ENCODE measurements around the gene NT5DC1.
A peak's percentile ranks its signal among the peaks of the same experiment; 100 is the strongest.

The NT5DC1 gene

GRCh38 chr6:116101302-116101718, 657 bp downstream of the NT5DC1 start:
- H3K9me3 ChIP-seq (ENCODE audit: control insufficient read depth, insufficient read depth, low read depth, low read length): no peaks in the 10 kb centered on the region
- POLR2A ChIA-PET: interaction anchor here (0.6 to 1.9 kb wide), 8 partner anchors 11 to 470 kb away, joined by 3 to 10 read pairs (median 6); partner anchors contain the start of genes FRK and RWDD1
- no peak for TF ChIP-seq ZNF561 (tag by site-specific recombination; IDR thresholded peaks at IDR 0.05; ENCODE audit: borderline replicate concordance)
- TF ChIP-seq PRDM1 (tag by site-specific recombination; IDR thresholded peaks at IDR 0.05): peak; percentile 25; the same call in 1 of the 2 replicates
- TF ChIP-seq ZNF174 (tag by site-specific recombination; IDR thresholded peaks at IDR 0.05): no peak
- no peak for TF ChIP-seq REPIN1 (tag by site-specific recombination; IDR thresholded peaks at IDR 0.05; ENCODE audit: low read depth)
- no peak for TF ChIP-seq ZNF433 (tag by site-specific recombination; IDR thresholded peaks at IDR 0.05; ENCODE audit: low read depth)
- 0 out of 2 replicates have a peak, but pooled peaks have one; percentile 14 for TF ChIP-seq ZNF341 (tag by site-specific recombination; IDR thresholded peaks at IDR 0.05; ENCODE audit: low read depth)
- TF ChIP-seq, protein P1, sequence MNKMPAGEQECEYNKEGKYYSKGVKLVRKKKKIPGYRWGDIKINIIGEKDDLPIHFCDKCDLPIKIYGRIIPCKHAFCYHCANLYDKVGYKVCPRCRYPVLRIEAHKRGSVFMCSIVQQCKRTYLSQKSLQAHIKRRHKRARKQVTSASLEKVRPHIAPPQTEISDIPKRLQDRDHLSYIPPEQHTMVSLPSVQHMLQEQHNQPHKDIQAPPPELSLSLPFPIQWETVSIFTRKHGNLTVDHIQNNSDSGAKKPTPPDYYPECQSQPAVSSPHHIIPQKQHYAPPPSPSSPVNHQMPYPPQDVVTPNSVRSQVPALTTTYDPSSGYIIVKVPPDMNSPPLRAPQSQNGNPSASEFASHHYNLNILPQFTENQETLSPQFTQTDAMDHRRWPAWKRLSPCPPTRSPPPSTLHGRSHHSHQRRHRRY (tag by site-specific recombination; IDR thresholded peaks at IDR 0.05): no peak
- TF ChIP-seq ZNF837 (tag by site-specific recombination; IDR thresholded peaks at IDR 0.05): no peak
- TF ChIP-seq SETDB1 (IDR thresholded peaks at IDR 0.05; ENCODE audit: insufficient read length, low read length): no peak
- TF ChIP-seq, protein P2, sequence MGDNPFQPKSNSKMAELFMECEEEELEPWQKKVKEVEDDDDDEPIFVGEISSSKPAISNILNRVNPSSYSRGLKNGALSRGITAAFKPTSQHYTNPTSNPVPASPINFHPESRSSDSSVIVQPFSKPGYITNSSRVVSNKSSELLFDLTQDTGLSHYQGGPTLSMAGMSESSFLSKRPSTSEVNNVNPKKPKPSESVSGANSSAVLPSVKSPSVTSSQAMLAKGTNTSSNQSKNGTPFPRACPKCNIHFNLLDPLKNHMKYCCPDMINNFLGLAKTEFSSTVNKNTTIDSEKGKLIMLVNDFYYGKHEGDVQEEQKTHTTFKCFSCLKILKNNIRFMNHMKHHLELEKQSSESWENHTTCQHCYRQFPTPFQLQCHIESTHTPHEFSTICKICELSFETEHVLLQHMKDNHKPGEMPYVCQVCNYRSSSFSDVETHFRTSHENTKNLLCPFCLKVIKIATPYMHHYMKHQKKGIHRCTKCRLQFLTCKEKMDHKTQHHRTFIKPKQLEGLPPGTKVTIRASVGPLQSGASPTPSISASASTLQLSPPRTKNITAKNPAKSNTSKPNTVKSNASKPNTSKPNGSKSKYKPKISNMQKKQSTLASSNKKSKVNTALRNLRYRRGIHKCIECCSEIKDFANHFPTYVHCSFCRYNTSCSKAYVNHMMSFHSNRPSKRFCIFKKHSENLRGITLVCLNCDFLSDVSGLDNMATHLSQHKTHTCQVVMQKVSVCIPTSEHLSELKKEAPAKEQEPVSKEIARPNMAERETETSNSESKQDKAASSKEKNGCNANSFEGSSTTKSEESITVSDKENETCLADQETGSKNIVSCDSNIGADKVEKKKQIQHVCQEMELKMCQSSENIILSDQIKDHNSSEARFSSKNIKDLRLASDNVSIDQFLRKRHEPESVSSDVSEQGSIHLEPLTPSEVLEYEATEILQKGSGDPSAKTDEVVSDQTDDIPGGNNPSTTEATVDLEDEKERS (tag by site-specific recombination; IDR thresholded peaks at IDR 0.05): no peak
- TF ChIP-seq OSR2 (tag by site-specific recombination; IDR thresholded peaks at IDR 0.05): no peak
- peak; percentile 15; the same call in 1 of the 2 replicates for TF ChIP-seq ZBTB44 (tag by site-specific recombination; IDR thresholded peaks at IDR 0.05)
- TF ChIP-seq ZNF629 (tag by site-specific recombination; IDR thresholded peaks at IDR 0.05): no peak
- no peak for TF ChIP-seq ZNF791 (tag by site-specific recombination; IDR thresholded peaks at IDR 0.05)
- TF ChIP-seq, protein P3, sequence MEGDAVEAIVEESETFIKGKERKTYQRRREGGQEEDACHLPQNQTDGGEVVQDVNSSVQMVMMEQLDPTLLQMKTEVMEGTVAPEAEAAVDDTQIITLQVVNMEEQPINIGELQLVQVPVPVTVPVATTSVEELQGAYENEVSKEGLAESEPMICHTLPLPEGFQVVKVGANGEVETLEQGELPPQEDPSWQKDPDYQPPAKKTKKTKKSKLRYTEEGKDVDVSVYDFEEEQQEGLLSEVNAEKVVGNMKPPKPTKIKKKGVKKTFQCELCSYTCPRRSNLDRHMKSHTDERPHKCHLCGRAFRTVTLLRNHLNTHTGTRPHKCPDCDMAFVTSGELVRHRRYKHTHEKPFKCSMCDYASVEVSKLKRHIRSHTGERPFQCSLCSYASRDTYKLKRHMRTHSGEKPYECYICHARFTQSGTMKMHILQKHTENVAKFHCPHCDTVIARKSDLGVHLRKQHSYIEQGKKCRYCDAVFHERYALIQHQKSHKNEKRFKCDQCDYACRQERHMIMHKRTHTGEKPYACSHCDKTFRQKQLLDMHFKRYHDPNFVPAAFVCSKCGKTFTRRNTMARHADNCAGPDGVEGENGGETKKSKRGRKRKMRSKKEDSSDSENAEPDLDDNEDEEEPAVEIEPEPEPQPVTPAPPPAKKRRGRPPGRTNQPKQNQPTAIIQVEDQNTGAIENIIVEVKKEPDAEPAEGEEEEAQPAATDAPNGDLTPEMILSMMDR (tag by site-specific recombination; IDR thresholded peaks at IDR 0.05): no peak
- TF ChIP-seq, protein P4, sequence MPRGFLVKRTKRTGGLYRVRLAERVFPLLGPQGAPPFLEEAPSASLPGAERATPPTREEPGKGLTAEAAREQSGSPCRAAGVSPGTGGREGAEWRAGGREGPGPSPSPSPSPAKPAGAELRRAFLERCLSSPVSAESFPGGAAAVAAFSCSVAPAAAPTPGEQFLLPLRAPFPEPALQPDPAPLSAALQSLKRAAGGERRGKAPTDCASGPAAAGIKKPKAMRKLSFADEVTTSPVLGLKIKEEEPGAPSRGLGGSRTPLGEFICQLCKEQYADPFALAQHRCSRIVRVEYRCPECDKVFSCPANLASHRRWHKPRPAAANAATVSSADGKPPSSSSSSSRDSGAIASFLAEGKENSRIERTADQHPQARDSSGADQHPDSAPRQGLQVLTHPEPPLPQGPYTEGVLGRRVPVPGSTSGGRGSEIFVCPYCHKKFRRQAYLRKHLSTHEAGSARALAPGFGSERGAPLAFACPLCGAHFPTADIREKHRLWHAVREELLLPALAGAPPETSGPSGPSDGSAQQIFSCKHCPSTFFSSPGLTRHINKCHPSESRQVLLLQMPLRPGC (tag by site-specific recombination; IDR thresholded peaks at IDR 0.05): no peak
- no peak for TF ChIP-seq ZSCAN23 (tag by site-specific recombination; IDR thresholded peaks at IDR 0.05)
- 0 out of 2 replicates have a peak, but pooled peaks have one; percentile 2 for TF ChIP-seq HOXC10 (CRISPR knock-in tag; IDR thresholded peaks at IDR 0.05)
- TF ChIP-seq KLF9 (tag by site-specific recombination; IDR thresholded peaks at IDR 0.05; ENCODE audit: low read depth): no peak
- no peak for TF ChIP-seq ZNF175 (tag by site-specific recombination; IDR thresholded peaks at IDR 0.05)
- TF ChIP-seq ZNF624 (tag by site-specific recombination; IDR thresholded peaks at IDR 0.05): no peak
- peak; percentile 65 for TF ChIP-seq ZNF366 (tag by site-specific recombination; conservative IDR thresholded peaks at IDR 0.05)
- no peak for TF ChIP-seq PBX3 (CRISPR knock-in tag; IDR thresholded peaks at IDR 0.05)
- peak; percentile 96 for TF ChIP-seq ZNF335 (tag by site-specific recombination; conservative IDR thresholded peaks at IDR 0.05)
- TF ChIP-seq ZNF37A (tag by site-specific recombination; IDR thresholded peaks at IDR 0.05): no peak
- no peak for TF ChIP-seq ZNF544 (tag by site-specific recombination; IDR thresholded peaks at IDR 0.05)

More at GRCh38 chr6:116101302-116101718, 657 bp downstream of the NT5DC1 start:
- Histone ChIP-seq H3K4me1 (ENCODE audit: control insufficient read depth, insufficient read depth, low read length) (peaks cover 3% of the 10 kb centered on the region; the same call in 1 of the 2 replicates), H3K36me3 (ENCODE audit: control insufficient read depth in 2 of 2, insufficient read depth in 1 of 2, low read length in 2 of 2) (peaks cover 0 to 10% of the 10 kb centered on the region in 2 experiments; a peak in 1 of 3 replicates), H3K27ac (ENCODE audit: extremely low read depth, low read depth, low read length) (peak overlapping the region; percentile 95), H3K4me3 (ENCODE audit: low read depth, low read length) (peak overlapping the region; percentile 81)
- CTCF ChIA-PET: interaction anchor here (0.6 to 3.8 kb wide), 10 partner anchors 7 to 1709 kb away, joined by 3 to 37 read pairs (median 4); no protein-coding TSS in a partner anchor
